GM12874 (cell line): ENCODE measurements around the gene PLEKHJ1.

ENCODE experiments used
- CTCF ChIP-seq: IDR thresholded peaks from 2 replicates; pipeline ENCODE4 v1.5.1; 2011; ENCODE audit warnings: low read depth, mild to moderate bottlenecking, control low read depth, low read length, moderate library complexity; ENCODE audit not compliant: insufficient read depth

Gene PLEKHJ1

DNA sequence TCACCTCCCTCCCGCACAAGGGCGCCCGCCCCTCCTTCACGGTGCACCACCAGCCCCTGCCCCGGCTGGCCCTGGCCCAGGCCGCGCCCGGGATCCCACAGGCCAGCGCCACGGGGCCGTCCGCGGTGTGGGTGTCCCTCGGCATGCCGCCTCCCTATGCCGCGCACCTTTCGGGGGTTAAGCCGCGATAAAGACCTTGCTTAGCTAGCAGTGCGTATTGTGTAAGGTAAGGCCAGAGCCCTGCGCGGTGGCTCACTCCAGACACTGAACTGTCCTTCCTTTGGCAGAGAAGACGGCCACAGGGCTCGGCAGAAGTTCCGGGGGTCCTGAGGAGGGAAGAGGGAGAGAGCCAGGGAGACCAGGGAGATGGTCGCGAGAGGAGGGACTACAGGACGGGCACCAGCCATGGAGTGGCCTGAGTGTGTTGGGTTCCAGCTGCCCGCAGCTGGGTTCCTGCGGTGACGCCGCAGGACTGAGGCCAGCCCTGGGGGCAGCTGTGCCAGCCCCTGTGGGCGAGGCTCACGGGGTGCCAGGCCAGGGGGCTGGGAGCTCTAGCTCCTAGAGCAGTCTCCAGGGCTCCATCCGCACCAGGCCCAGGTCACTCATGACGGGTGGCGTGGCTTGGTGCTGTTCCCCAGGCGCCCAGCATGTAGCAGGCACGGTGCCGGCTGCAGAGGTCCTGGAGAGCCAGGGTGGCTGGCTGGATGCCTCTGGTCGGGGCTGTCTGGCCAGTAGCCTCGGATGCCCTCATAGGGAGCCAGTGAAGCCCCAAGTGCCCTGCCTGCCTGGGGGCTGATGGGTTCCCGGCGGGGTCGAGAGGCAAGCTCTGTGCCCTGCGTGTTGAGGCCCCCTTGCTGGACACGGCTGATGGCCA is 7.7 kb downstream of the PLEKHJ1 start:
- TF ChIP-seq CTCF, result no peak

DNA sequence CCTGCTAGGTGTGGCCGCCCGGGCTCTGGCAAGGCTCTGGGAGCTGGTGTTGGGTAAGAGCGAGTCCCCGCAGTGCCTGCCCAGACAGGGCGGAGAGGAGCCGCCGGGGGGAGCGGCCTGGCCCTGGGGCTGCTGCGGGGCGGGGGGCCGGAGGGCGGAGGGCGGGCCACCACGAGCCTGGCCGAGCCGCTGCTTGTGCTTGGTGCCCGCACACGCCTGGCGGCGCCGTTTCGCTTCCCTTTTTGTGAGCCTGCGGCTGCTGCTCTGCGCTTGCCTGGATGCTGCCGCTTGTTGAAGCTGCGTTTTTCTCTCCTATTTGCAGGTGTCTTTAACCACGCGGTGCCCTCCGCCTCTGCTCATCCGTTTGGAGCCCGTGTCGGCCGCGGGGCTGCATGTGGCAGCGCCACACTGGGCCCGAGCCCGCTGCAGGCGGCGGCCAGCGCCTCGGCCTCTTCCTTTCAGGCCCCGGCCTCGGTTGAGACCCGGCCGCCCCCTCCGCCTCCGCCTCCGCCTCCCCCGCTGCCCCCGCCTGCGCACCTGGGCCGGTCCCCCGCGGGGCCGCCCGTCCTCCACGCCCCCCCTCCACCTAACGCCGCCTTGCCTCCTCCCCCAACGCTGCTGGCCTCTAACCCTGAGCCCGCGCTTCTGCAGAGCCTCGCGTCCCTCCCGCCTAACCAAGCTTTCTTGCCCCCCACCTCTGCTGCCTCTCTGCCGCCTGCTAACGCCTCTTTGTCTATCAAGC is 8.5 kb downstream of the PLEKHJ1 start:
- TF ChIP-seq CTCF, result no peak

DNA sequence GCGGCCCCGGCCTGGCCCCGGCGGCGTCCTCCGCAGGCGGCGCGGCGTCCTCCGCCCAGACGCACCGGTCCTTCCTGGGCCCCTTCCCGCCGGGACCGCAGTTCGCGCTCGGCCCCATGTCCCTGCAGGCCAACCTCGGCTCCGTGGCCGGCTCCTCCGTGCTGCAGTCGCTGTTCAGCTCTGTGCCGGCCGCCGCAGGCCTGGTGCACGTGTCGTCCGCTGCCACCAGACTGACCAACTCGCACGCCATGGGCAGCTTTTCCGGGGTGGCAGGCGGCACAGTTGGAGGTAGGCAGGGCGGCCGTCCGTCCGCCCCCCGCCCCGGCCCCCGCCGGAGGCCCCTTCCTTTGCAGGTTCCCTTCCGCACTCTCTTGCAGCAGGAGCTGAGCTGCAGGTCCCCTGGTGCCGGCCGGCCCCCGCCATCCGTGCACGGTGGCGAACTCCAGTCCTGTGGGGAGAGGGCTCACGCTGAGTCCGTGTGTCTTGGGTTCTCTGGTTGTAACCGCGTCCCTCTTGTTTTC is 9.2 kb downstream of the PLEKHJ1 start:
- TF ChIP-seq CTCF, result no peak

- no peak for TF ChIP-seq CTCF
Observed at GRCh38 chr19:2226051-2226839, 9.9 kb downstream of the PLEKHJ1 start.

DNA sequence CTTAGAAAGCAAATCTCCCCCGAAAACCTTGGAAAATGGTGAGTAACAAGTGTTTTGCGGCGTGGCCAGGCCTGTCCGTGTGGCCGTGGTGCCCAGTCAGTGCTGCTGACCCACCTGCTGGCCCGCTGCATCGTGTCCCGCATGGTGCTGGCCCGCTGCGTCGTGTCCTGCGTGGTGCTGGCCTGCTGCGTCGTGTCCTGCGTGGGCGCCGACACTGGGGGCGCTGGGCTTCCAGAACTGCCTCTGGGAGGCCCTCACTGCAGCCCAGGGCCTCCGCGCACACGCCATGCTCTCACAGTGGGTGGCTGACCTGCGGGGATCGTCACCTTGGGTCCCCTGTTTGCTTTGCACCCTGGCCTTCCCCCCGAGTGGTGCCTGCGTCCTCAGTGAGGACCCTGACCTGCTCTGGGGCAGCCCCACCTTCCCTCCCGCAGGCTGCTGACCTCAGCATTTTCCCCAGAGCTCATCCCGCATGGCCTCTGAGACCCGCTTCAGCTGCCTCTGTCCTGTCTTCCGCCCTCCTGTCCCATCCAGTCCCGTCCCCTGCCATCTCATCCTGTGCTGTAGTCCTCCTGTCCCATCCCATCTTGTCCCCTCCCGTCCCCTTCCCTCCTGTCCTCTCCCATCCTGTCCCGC is 10.6 kb downstream of the PLEKHJ1 start:
- no peak for TF ChIP-seq CTCF

DNA sequence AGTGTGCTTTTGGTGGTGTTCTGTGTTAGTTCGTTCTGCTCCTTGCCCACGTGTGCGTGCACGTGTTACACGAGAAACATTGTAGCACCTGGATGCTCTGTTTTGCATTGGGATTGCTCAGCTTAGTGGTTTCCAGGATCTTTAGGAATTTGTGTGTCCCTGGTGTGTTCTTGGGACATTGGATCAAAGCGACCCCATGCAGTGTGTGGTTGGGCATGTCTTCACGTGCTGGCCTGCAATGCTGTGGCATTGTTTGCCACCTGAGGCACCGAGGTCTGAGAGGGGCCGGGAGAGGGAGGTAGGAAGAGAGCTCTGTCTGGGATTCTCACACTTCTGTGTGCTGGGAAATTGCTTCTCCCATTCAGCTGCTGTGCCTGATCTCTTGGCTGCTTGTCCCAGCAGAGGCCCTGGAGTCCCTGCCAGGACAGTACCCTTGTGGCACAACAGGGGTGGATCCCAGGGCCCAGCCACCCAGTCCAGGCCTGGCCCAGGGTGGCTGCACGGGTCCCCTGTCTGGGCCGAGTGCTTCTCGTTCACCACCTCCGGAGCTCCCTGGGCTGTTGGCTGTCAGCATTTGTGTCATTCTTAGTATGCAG is 11.3 kb downstream of the PLEKHJ1 start:
- no peak for TF ChIP-seq CTCF
